Naive thymus-derived CD4-positive, alpha-beta T cell (primary cell): Measurements from ENCODE around the gene SLC26A1. TPM values are rescaled to one million over a fixed set of nuclear protein-coding genes. Genes with fewer than 3 reads are reported as not detected.

Experiments
- ATAC-seq: fragments of 150-1000 bp; cut with Tn5 transposase; 2 replicates; pipeline ENCODE4 v1.10.0; 2021; ENCODE audit warnings: mild to moderate bottlenecking, moderate library complexity
- CTCF ChIA-PET: fragments of 350-600 bp; sonication (Branson Sonifier 250); formaldehyde crosslinking; loops from one replicate; lab custom pipeline; 2021; ENCODE audit warnings: antibody characterized with exemption; lab: Charles Lee
- POLR2A ChIA-PET: fragments of 350-600 bp; sonication (Branson Sonifier 250); formaldehyde crosslinking; loops from one replicate; lab custom pipeline; 2021; ENCODE audit warnings: antibody characterized with exemption, inconsistent platforms; lab: Charles Lee
- DNase-seq, 9 donors: peaks; one replicate each; pipeline versions ENCODE4 v3.0.0 to v3.0.0-alpha.2; 2020 to 2022; ENCODE audit warnings: mixed read lengths in 1 of 9
- H3K27ac ChIP-seq: one replicate; pipeline ENCODE4 v1.7.0; 2013; ENCODE audit warnings: mild to moderate bottlenecking, low read depth, low read length, moderate library complexity
- H3K27me3 ChIP-seq, 2 donors: one replicate each; pipeline ENCODE4 v1.7.0; 2013; ENCODE audit warnings: low read length in 2 of 2, mild to moderate bottlenecking in 2 of 2, moderate library complexity in 2 of 2; ENCODE audit not compliant: control insufficient read depth in 2 of 2, insufficient read depth in 2 of 2
- H3K36me3 ChIP-seq, 3 experiments: 1 replicate in 2 of 3; 2 replicates in 1 of 3; pipeline ENCODE4 v1.7.0; 2013; ENCODE audit warnings: low read length in 3 of 3, mild to moderate bottlenecking in 3 of 3, moderate library complexity in 1 of 3; ENCODE audit not compliant: insufficient read depth in 3 of 3, control insufficient read depth in 2 of 3
- H3K4me1 ChIP-seq, 2 donors: one replicate each; pipeline ENCODE4 v1.7.0; 2013; ENCODE audit warnings: low read length in 2 of 2, mild to moderate bottlenecking in 2 of 2, moderate library complexity in 1 of 2; ENCODE audit not compliant: control insufficient read depth in 2 of 2, insufficient read depth in 2 of 2
- H3K4me3 ChIP-seq: 2 replicates; pipeline ENCODE4 v1.7.0; 2013; ENCODE audit warnings: mild to moderate bottlenecking, low read length
- H3K9me3 ChIP-seq, 3 experiments: 1 replicate in 2 of 3; 2 replicates in 1 of 3; pipeline ENCODE4 v1.7.0; 2013; ENCODE audit warnings: low read length in 3 of 3; ENCODE audit not compliant: control insufficient read depth in 2 of 3
- H3K27ac Mint-ChIP-seq, 9 donors: one replicate each; pipeline ENCODE4 v1.8.0; 2020 to 2022; ENCODE audit warnings: mixed read lengths in 9 of 9, mild to moderate bottlenecking in 8 of 9, moderate library complexity in 5 of 9, inconsistent platforms in 2 of 9
- H3K27me3 Mint-ChIP-seq, 5 donors: one replicate each; pipeline ENCODE4 v1.8.0; 2021 to 2022; ENCODE audit warnings: mixed read lengths in 5 of 5, mild to moderate bottlenecking in 1 of 5
- H3K36me3 Mint-ChIP-seq, 5 donors: one replicate each; pipeline ENCODE4 v1.8.0; 2020 to 2022; ENCODE audit warnings: mixed read lengths in 5 of 5, mild to moderate bottlenecking in 3 of 5, inconsistent platforms in 1 of 5
- H3K4me1 Mint-ChIP-seq, 7 donors: one replicate each; pipeline ENCODE4 v1.8.0; 2020 to 2022; ENCODE audit warnings: mixed read lengths in 7 of 7, mild to moderate bottlenecking in 3 of 7, inconsistent platforms in 1 of 7
- H3K4me3 Mint-ChIP-seq, 10 donors: one replicate each; pipeline ENCODE4 v1.8.0; 2020 to 2022; ENCODE audit warnings: mild to moderate bottlenecking in 10 of 10, mixed read lengths in 10 of 10, moderate library complexity in 6 of 10, inconsistent platforms in 2 of 10
- H3K9me3 Mint-ChIP-seq, 11 donors: one replicate each; pipeline ENCODE4 v1.8.0; 2020 to 2022; ENCODE audit warnings: mixed read lengths in 11 of 11, mild to moderate bottlenecking in 4 of 11, inconsistent platforms in 1 of 11, moderate library complexity in 1 of 11
- intact Hi-C, 2 donors: fragments of 100-400 bp; cut with micrococcal nuclease; formaldehyde crosslinking; loops; one replicate each; pipeline ENCODE4 v1.15.1; 2023
- polyA plus RNA-seq, 2 donors: library from polyadenylated mRNA; unstranded; fragments of 300-500 nt; fragmentation: Illumina TruSeq; gene quantifications; one replicate each; pipeline ENCODE4 v1.2.3, GENCODE V29; 2021
- total RNA-seq, 6 experiments: library from RNA in 5 of 6; stranded (reverse) in 5 of 6; gene quantifications; 1 replicate in 5 of 6; 2 replicates in 1 of 6; pipeline ENCODE4 v1.2.3 and lab custom pipeline; 2021 to 2026

Gene SLC26A1
- total and polyA plus RNA-seq, 7 experiments from 2014 or later = 0.16 to 2.3 (median 1.1) TPM; not detected in 2

- POLR2A ChIA-PET = no interaction called here
- Histone ChIP-seq H3K27ac (no peak overlapping the region), H3K4me1 (peaks cover 0 to 10% of the 10 kb centered on the region in 2 donors), H3K9me3 (no peaks in the 10 kb centered on the region), H3K4me3 (no peak overlapping the region), H3K36me3 (no peaks in the 10 kb centered on the region), H3K27me3 (no peaks in the 10 kb centered on the region)
- H3K27me3 Mint-ChIP-seq = peaks cover 2 to 8% (median 8%) of the 10 kb centered on the region in 5 donors
- H3K4me1 Mint-ChIP-seq = peaks cover 13 to 22% (median 17%) of the 10 kb centered on the region in 7 donors
- CTCF ChIA-PET = no interaction called here
- ATAC-seq = no peak
- no peak for DNase-seq
- peaks cover 0 to 2% (median 0%) of the 10 kb centered on the region in 5 donors for H3K36me3 Mint-ChIP-seq
- peaks cover 0 to 2% (median 0%) of the 10 kb centered on the region in 11 donors for H3K9me3 Mint-ChIP-seq
- intact Hi-C loops = loop anchor here (5.0 kb wide), 3 partner anchors 44 to 699 kb away; partner anchors contain the start of genes CTBP1 (in 2 of the 2) and SLBP (in 1 of the 2)
- peak overlapping the region in 9 of 10 donors; percentile 6 to 76 (median 50) for H3K4me3 Mint-ChIP-seq
- peak overlapping the region in 2 of 9 donors; percentile 24 to 81 for H3K27ac Mint-ChIP-seq
Observed at GRCh38 chr4:1013225-1014073, 20.2 kb upstream of the SLC26A1 start.

GRCh38 chr4:1012034-1012739, 19.0 kb upstream of the SLC26A1 start:
- peak overlapping the region; percentile 35 for H3K4me3 ChIP-seq
- no peaks in the 10 kb centered on the region for H3K36me3 ChIP-seq
- Mint-ChIP-seq H3K36me3 (peaks cover 0 to 2% (median 0%) of the 10 kb centered on the region in 5 donors), H3K9me3 (peaks cover 0 to 4% (median 0%) of the 10 kb centered on the region in 11 donors), H3K4me3 (peak overlapping the region; percentile 35 to 87 (median 63)), H3K4me1 (peaks cover 14 to 21% (median 18%) of the 10 kb centered on the region in 7 donors), H3K27me3 (peaks cover 14 to 20% (median 18%) of the 10 kb centered on the region in 5 donors), H3K27ac (peak overlapping the region in 2 of 9 donors; percentile 48 to 55)
- POLR2A ChIA-PET = no interaction called here
- DNase-seq (peak in 7 of 9 donors; percentile 25 to 47 (median 32)), ATAC-seq (no peak)
- no peaks in the 10 kb centered on the region for H3K9me3 ChIP-seq
- H3K27me3 ChIP-seq = no peaks in the 10 kb centered on the region
- peaks cover 0 to 10% of the 10 kb centered on the region in 2 donors for H3K4me1 ChIP-seq
- peak overlapping the region; percentile 45 for H3K27ac ChIP-seq
- intact Hi-C loops = loop anchor here (5.0 kb wide), 3 partner anchors 45 to 700 kb away; partner anchors contain the start of genes CTBP1 (in 2 of the 2) and SLBP (in 1 of the 2)
- CTCF ChIA-PET = no interaction called here

- Mint-ChIP-seq H3K27ac (no peak overlapping the region), H3K27me3 (peaks cover 20 to 26% (median 24%) of the 10 kb centered on the region in 5 donors), H3K4me1 (peaks cover 15 to 21% (median 18%) of the 10 kb centered on the region in 7 donors), H3K36me3 (peaks cover 0 to 3% (median 0%) of the 10 kb centered on the region in 5 donors), H3K4me3 (peak overlapping the region in 4 of 10 donors; percentile 28 to 97 (median 58)), H3K9me3 (peaks cover 0 to 4% (median 0%) of the 10 kb centered on the region in 11 donors)
- Histone ChIP-seq H3K27ac (no peak overlapping the region), H3K36me3 (no peaks in the 10 kb centered on the region), H3K4me3 (no peak overlapping the region), H3K4me1 (peaks cover 0 to 10% of the 10 kb centered on the region in 2 donors), H3K27me3 (no peaks in the 10 kb centered on the region), H3K9me3 (no peaks in the 10 kb centered on the region)
- ChIA-PET POLR2A (no interaction called here), CTCF (no interaction called here)
- intact Hi-C loops = loop anchor here (1.0 to 5.0 kb wide), 9 partner anchors 25 to 701 kb away; partner anchors contain the start of genes CTBP1 (in 2 of the 2), ATP5ME (in 1 of the 2), IDUA (in 1 of the 2) and MYL5 (in 1 of the 2)
- DNase-seq (no peak), ATAC-seq (no peak)
Observed at GRCh38 chr4:1011666-1012033, 18.4 kb upstream of the SLC26A1 start.

GRCh38 chr4:1011022-1011665, 17.9 kb upstream of the SLC26A1 start, which contains the start of gene FGFRL1:
Gene FGFRL1 (plus strand): TSS chr4:1011626. CDS start chr4:1012486, 860 bp downstream.
- Histone ChIP-seq H3K4me1 (peaks cover 0 to 10% of the 10 kb centered on the region in 2 donors), H3K9me3 (no peaks in the 10 kb centered on the region), H3K27me3 (no peaks in the 10 kb centered on the region), H3K36me3 (no peaks in the 10 kb centered on the region), H3K4me3 (peak within 1 kb of the TSS; percentile 77), H3K27ac (peak within 1 kb of the TSS; percentile 83)
- ChIA-PET CTCF (no interaction called here), POLR2A (interaction anchor here (0.8 to 2.4 kb wide), 2 partner anchors 44 to 278 kb away, joined by 3 to 11 read pairs; no protein-coding TSS in a partner anchor)
- Mint-ChIP-seq H3K27ac (peak within 1 kb of the TSS; percentile 76 to 96 (median 92)), H3K27me3 (peaks cover 24 to 31% (median 27%) of the 10 kb centered on the region in 5 donors), H3K4me3 (peak within 1 kb of the TSS; percentile 86 to 97 (median 89)), H3K4me1 (peaks cover 15 to 21% (median 18%) of the 10 kb centered on the region in 7 donors), H3K36me3 (peaks cover 0 to 3% (median 2%) of the 10 kb centered on the region in 5 donors), H3K9me3 (peaks cover 0 to 4% (median 0%) of the 10 kb centered on the region in 11 donors)
- peak; percentile 78 for ATAC-seq
- peak; percentile 78 to 95 (median 87) for DNase-seq
- intact Hi-C loops = loop anchor here (1.0 to 5.0 kb wide), 9 partner anchors 24 to 701 kb away; partner anchors contain the start of genes CTBP1 (in 2 of the 2), ATP5ME (in 1 of the 2), IDUA (in 1 of the 2) and MYL5 (in 1 of the 2)

- ChIA-PET CTCF (interaction anchor here (0.9 kb wide), 1 partner anchor 80 kb away, joined by 3 read pairs; no protein-coding TSS in a partner anchor), POLR2A (interaction anchor here (0.6 to 2.4 kb wide), 7 partner anchors 43 to 616 kb away, joined by 3 to 11 read pairs (median 3); no protein-coding TSS in a partner anchor)
- H3K27me3 Mint-ChIP-seq = peaks cover 27 to 35% (median 29%) of the 10 kb centered on the region in 5 donors
- H3K27ac Mint-ChIP-seq = peak overlapping the region; percentile 76 to 96 (median 92)
- H3K36me3 Mint-ChIP-seq = peaks cover 0 to 3% (median 2%) of the 10 kb centered on the region in 5 donors
- Histone ChIP-seq H3K27me3 (no peaks in the 10 kb centered on the region), H3K36me3 (no peaks in the 10 kb centered on the region), H3K4me1 (peaks cover 0 to 10% of the 10 kb centered on the region in 2 donors), H3K9me3 (no peaks in the 10 kb centered on the region), H3K27ac (peak overlapping the region; percentile 83), H3K4me3 (peak overlapping the region; percentile 77)
- peaks cover 15 to 21% (median 18%) of the 10 kb centered on the region in 7 donors for H3K4me1 Mint-ChIP-seq
- ATAC-seq (peak; percentile 36), DNase-seq (peak; percentile 48 to 79 (median 71))
- intact Hi-C loops = loop anchor here (1.0 to 5.0 kb wide), 14 partner anchors 24 to 702 kb away; partner anchors contain the start of genes CTBP1 (in 2 of the 2), PCGF3 (in 2 of the 2), UVSSA (in 2 of the 2) and ATP5ME (in 1 of the 2)
- peak overlapping the region; percentile 86 to 97 (median 89) for H3K4me3 Mint-ChIP-seq
- H3K9me3 Mint-ChIP-seq = peaks cover 0 to 4% (median 2%) of the 10 kb centered on the region in 11 donors
Observed at GRCh38 chr4:1010395-1011021, 17.3 kb upstream of the SLC26A1 start.
